Measurements from ENCODE around the gene DDX54.
A peak's percentile ranks its signal among the peaks of the same experiment; 100 is the strongest.

The DDX54 gene, protein sequence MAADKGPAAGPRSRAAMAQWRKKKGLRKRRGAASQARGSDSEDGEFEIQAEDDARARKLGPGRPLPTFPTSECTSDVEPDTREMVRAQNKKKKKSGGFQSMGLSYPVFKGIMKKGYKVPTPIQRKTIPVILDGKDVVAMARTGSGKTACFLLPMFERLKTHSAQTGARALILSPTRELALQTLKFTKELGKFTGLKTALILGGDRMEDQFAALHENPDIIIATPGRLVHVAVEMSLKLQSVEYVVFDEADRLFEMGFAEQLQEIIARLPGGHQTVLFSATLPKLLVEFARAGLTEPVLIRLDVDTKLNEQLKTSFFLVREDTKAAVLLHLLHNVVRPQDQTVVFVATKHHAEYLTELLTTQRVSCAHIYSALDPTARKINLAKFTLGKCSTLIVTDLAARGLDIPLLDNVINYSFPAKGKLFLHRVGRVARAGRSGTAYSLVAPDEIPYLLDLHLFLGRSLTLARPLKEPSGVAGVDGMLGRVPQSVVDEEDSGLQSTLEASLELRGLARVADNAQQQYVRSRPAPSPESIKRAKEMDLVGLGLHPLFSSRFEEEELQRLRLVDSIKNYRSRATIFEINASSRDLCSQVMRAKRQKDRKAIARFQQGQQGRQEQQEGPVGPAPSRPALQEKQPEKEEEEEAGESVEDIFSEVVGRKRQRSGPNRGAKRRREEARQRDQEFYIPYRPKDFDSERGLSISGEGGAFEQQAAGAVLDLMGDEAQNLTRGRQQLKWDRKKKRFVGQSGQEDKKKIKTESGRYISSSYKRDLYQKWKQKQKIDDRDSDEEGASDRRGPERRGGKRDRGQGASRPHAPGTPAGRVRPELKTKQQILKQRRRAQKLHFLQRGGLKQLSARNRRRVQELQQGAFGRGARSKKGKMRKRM
- 67.2 to 84.9 (median 76.3) reads per million in 4 donors for total RNA-seq

GRCh38 chr12:113185180-113186032, at the start of gene DDX54, which contains the start of gene RITA1:
Gene DDX54, minus strand, starts transcription at chr12:113185478. Its CDS starts 27 bp downstream, at chr12:113185451.
Gene RITA1, plus strand, starts transcription at chr12:113185721. Its CDS starts 1,026 bp downstream, at chr12:113186747.
- peak; percentile 63 to 79 (median 73) for DNase-seq

- DNase-seq: no peak
These were observed 49.2 kb upstream of the DDX54 start for GRCh38 chr12:113234483-113234882.

GRCh38 chr12:113233967-113234366, 48.7 kb upstream of the DDX54 start:
- no peak for DNase-seq

- peak; percentile 30 to 82 (median 60) for DNase-seq
These were observed 47.7 kb upstream of the DDX54 start for GRCh38 chr12:113232840-113233585.

DNA sequence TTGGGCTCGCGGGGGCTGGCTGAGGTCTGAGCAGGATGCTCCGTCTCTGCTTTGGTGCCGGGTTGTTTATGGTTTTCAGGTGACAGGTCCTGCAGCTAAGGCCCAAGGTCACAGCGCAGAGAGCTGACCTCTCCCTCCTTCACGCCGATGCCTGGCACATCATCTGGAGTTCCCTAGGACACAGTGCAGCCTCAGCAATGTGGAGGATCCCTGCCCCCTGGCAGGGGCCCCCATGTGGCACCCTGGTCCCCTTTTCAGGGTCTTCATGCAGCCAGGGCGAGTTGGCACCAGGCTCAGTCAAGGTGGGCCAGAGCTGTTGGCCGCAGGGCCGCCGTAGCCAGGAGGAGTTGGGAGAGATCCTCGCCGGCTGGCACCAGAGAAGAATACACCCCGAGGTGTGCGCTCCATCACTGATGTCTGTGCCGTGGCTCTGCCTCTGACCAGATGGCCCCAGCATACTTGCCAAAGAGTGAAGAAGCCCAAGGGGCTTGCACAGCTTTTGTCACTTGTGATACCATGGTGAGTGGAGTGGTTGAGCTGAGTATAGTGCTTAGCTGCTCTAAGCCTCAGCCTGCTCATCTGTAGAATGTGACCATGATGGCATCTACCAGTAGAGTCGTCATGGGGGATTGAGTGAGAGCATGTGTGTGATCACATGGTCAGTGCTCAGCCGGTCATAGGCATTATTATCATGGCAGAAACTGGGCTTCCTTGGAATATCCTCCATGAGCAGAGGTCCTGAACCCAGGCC, 47.0 kb upstream of the DDX54 start:
- no peak for DNase-seq

DNA sequence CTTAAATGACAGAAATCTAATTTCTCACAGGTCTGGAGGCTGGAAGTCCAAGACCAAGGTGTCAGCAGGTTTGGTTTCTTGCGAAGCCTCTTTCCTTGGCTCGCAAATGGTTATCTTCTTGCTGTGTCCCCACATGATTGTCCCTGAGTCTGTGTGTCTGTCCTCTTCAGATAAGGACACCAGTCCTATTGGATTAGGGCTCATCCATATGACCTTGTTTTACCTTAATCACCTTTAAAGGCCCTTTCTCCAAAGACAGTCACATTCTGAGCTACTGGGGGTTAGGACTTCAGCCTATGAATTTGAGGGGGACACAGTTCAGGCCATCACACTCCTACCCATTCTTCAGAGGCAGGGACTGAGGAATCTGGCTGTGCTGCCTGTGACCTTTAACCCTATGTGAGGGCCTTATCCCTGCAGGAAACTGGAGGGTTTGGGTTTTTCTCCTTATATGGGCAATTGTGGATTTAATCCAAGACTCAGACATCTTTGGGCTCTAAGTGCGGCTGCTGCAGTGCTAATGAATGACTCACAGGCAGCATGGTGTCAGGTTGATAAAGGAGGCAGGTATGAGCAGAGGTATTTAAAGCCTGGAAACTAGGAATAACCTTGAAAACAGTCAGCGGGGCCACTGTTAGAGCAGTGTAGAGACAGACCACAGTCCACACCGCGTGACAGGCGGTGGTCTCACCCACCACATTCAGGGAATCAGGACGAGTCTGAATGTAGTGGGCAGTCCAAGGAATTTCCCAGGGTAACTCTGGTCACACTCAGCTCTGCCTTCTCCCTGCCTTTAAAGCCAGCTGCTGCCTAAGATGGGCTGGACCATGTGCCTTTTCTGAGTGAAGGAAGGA, 46.2 kb upstream of the DDX54 start:
- no peak for DNase-seq

DNA sequence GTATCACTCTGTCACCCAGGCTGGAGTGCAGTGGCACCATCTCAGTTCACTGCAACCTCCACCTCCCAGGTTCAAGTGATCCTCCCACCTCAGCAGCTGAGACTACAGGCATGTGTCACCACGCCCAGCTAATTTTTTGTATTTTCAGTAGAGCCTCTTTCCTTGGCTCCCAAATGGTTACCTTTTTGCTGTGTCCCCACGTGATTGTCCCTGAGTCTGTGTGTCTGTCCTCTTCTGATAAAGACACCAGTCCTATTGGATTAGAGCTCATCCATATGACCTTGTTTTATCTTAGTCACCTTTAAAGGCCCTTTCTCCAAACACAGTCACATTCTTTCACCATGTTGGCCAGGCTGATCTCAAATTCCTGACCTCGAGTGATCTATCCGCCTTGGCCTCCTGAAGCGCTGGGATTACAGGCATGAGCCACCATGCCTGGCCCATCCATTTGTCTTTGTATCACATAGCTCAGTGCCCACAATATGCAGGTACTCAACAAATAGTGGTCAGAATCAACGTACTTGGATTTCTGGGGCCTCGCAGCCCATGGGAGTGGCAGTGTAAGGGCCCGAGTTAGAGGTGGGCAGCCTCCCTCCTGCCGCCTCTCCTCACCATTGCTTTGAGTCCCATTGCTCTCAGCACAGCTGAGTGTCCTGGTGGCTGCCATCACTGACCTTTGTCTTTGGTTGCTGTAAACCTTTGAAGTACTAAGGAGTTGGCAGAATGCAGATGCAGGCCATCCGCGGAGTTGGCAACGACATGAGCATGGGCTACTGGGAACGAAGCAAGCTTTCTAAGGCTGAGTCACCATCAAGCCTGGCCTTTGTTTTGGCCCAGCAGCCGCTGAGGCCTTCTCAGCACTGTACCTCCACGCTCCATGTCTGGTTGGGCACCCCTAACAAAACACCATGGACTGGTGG, 45.3 kb upstream of the DDX54 start:
- DNase-seq: no peak

GRCh38 chr12:113228394-113229028, 43.2 kb upstream of the DDX54 start:
- DNase-seq: no peak

GRCh38 chr12:113227686-113228391, 42.6 kb upstream of the DDX54 start:
- no peak for DNase-seq

GRCh38 chr12:113226696-113227568, 41.7 kb upstream of the DDX54 start:
- no peak for DNase-seq

DNA sequence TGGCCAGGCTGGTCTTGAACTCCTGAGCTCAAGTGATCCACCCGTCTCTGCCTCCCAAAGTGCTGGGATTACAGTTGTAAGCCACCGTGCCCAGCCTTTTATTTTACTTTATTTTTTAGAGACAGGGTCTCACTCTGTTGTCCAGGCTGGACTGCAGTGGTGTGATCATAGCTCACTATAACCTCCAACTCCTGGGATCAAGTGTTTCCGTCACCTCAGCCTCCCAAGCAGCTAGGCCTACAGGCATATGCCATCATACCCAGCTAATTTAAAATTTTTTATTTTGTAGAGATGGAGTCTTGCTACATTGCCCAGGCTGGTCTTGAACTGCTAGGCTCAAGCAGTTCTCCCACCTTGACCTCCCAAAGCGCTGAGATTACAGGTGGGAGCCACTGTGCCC, 39.7 kb upstream of the DDX54 start:
- DNase-seq: no peak

DNA sequence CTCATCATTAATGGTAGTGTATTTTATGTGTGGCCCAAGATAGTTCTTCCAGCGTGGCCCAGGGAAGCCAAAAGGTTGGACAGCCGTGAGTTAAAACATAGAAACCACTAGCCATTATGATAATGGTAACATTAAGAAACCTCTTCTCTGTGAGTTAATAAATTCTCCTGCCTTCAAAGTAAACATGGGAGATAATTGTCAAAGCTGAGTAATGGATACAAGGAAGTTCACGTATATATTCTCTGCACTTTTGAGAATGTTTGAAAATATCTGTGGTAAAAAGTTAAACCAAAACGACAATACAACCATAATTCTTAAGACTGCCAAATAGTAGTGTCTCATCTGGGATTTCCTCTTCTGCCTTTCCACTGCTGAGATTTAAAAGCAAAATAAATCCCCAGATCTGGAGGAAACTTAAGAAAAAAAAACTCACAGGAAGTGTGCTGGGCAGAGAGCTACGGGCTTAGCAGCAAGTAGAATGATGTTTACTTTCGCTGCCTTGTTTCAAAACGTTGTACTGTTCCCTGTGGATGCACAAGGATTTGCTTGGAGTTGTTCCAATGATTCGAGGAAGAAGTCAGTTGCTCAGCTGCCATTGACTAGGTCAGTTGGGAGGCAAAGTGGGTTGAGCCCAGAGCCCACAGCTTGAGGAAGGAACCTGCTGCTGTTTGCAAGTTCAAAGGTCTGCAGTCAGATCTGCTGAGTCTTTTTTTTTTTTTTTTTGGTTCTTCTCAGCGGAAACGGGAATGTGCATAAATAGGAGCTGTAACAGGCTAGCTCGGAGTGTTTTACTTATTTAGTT, 37.7 kb upstream of the DDX54 start:
- DNase-seq: peak in 1 of 5 donors; percentile 19

- DNase-seq: peak in 2 of 5 donors; percentile 4 to 30
These were observed 36.9 kb upstream of the DDX54 start for GRCh38 chr12:113221997-113222729.

DNA sequence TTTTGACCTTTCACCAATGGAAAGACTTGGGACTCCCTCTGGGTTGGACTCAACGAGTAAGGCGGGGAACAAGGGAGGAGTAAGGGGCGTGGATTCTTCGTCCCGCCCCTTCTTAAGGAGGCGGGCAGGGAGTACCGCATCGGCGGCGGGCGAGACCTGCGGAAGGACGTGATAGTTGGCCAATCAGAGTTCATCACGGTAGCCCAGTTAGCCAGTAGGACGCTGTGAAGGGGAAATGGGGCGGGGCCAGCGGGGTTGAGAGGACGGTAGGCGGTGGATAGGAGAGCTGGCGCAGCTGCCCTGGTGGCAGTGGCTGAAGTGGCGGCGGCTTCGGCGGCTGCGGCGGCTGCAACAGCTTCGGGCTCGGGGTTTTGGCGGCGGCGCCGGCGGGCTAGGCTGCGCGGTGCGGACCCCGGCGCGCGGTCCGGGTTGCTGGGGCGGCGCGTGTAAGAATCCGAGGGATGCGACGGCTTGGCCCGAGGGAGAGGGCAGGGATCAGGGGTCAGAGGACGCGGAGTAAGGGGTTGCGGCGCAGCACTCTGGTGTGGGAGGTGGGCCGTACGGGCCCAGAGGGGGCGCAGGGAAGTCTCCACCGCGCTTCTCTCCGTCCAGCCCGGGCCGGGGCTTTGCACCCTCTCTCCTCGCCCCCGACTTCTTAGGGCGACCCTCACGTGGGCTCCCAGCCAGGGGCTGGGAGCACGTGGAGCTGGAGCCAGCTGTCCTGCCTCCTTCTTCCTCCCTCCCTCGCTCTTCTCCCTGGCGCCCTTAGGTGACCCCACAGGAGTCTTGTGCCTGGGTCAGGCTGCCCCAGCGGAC, 36.1 kb upstream of the DDX54 start, which contains the start of gene TPCN1:
Gene TPCN1 (plus strand): TSS at position 284 of the 816 bp plus-strand sequence. CDS start 5,389 bp downstream, outside the sequence.
- peak; percentile 98 to 100 (median 99) for DNase-seq

Data from T-helper 1 cell (primary cell).